Occipital lobe (tissue), 3 donors: ENCODE measurements around the gene CEACAM7. TPM values are rescaled to one million over a fixed set of nuclear protein-coding genes. Genes with fewer than 3 reads are reported as not detected.
"Not testable (repeated sequence)": the region's sequence is repeated elsewhere in the genome, so short reads cannot be mapped to it uniquely, and the experiment has no call there.

Experiments used
- DNase-seq: peaks from one replicate; lab custom pipeline; 2025; lab: John Stamatoyannopoulos, UW
- small RNA-seq: library from RNA; depleted of rRNA; stranded (forward); fragments of <200 nt; gene quantifications from one replicate; pipeline ENCODE3, GENCODE V24; 2014
- total RNA-seq: library from RNA; depleted of rRNA; stranded (reverse); fragments of >200 nt; gene quantifications from one replicate; pipeline ENCODE4 v1.2.3, GENCODE V29; 2014

CEACAM7 gene
- total RNA-seq, 1 donor from 2014 or later, result not detected

GRCh38 chr19:41656756-41657155, 31.3 kb downstream of the CEACAM7 start:
- DNase-seq, result not testable (repeated sequence)

- DNase-seq, result no peak
Observed at GRCh38 chr19:41652250-41652649, 35.8 kb downstream of the CEACAM7 start.

- no peak for DNase-seq
Observed at GRCh38 chr19:41649827-41650226, 38.2 kb downstream of the CEACAM7 start.

- DNase-seq, result no peak
Observed at GRCh38 chr19:41646589-41647204, 41.4 kb downstream of the CEACAM7 start.

- no peak for DNase-seq
Observed at GRCh38 chr19:41641879-41642485, 46.1 kb downstream of the CEACAM7 start.

GRCh38 chr19:41638641-41639081, 49.4 kb downstream of the CEACAM7 start:
- no peak for DNase-seq

- DNase-seq, result no peak
Observed at GRCh38 chr19:41637484-41637883, 50.6 kb downstream of the CEACAM7 start.

GRCh38 chr19:41627966-41628675, 59.9 kb downstream of the CEACAM7 start:
- no peak for DNase-seq

- DNase-seq, result no peak
Observed at GRCh38 chr19:41626877-41627276, 61.2 kb downstream of the CEACAM7 start, which contains the start of gene CEACAM4. Gene CEACAM4 (minus strand): TSS chr19:41627074. CDS start chr19:41626963, 111 bp downstream.

GRCh38 chr19:41626278-41626677, 61.8 kb downstream of the CEACAM7 start:
- no peak for DNase-seq

- no peak for DNase-seq
Observed at GRCh38 chr19:41624937-41625336, 63.1 kb downstream of the CEACAM7 start.

GRCh38 chr19:41624515-41624914, 63.6 kb downstream of the CEACAM7 start:
- no peak for DNase-seq

GRCh38 chr19:41623360-41623759, 64.7 kb downstream of the CEACAM7 start:
- no peak for DNase-seq

Small RNAs within 50 kb of the gene (small RNA-seq; reads per million reads assigned to genes)
- gene AC243960.4, result not detected

Other genes with a start within 250 kb of the CEACAM7 start
- 14.5 TPM for gene DMAC2, start 248.4 kb downstream of the CEACAM7 start, total RNA-seq
- gene ERICH4, start 245.1 kb downstream of the CEACAM7 start, total RNA-seq, result not detected
- gene CEACAM21, start 112.1 kb downstream of the CEACAM7 start, total RNA-seq, result 1.6 TPM
- gene CEACAM4, start 61.2 kb downstream of the CEACAM7 start, total RNA-seq, result not detected
- not detected for gene CEACAM5, start 20.4 kb upstream of the CEACAM7 start, total RNA-seq
- gene CEACAM6, start 67.3 kb upstream of the CEACAM7 start, total RNA-seq, result not detected
- not detected for gene CEACAM3, start 108.3 kb upstream of the CEACAM7 start, total RNA-seq
- not detected for gene LYPD4, start 156.4 kb upstream of the CEACAM7 start, total RNA-seq
- gene DMRTC2, start 156.8 kb upstream of the CEACAM7 start, total RNA-seq, result not detected
- gene RPS19, start 172.0 kb upstream of the CEACAM7 start, total RNA-seq, result 405 TPM
- gene CD79A, start 189.0 kb upstream of the CEACAM7 start, total RNA-seq, result not detected
- 8.7 TPM for gene ARHGEF1, start 194.9 kb upstream of the CEACAM7 start, total RNA-seq
- gene ERFL, start 240.2 kb upstream of the CEACAM7 start, total RNA-seq, result not detected